ACHN (cell line): ENCODE results near the gene CEP19.
"Not testable (repeated sequence)": the region's sequence is repeated elsewhere in the genome, so short reads cannot be mapped to it uniquely, and the experiment has no call there.

Source experiments
- DNase-seq: peaks from one replicate; pipeline ENCODE4 v3.0.0-alpha.2; 2015
- in situ Hi-C: cut with HindIII; loops from 2 replicates; pipeline ENCODE4 v1.10.0; 2017; ENCODE audit warnings: low sequenced_read_pairs, low pct_ligation_motif_present, low pct_unique_long_range_greater_than_20kb

Gene CEP19

GRCh38 chr3:196717162-196717561 is 5.1 kb upstream of the CEP19 start:
- in situ Hi-C loops, result not testable (repeated sequence)
- DNase-seq, result peak; percentile 11

- in situ Hi-C loops, result no loop called here
- DNase-seq, result peak; percentile 34
These were observed 714 bp upstream of the CEP19 start for GRCh38 chr3:196712514-196713413.

- in situ Hi-C loops, result no loop called here
These were observed 3.6 kb downstream of the CEP19 start for GRCh38 chr3:196708467-196708866.

GRCh38 chr3:196707566-196707965 is 4.5 kb downstream of the CEP19 start:
- DNase-seq, result no peak
- in situ Hi-C loops, result no loop called here

More at GRCh38 chr3:196708467-196708866, 3.6 kb downstream of the CEP19 start:
- no peak for DNase-seq

- no peak for DNase-seq
- in situ Hi-C loops, result no loop called here
These were observed 5.3 kb downstream of the CEP19 start for GRCh38 chr3:196706731-196707130.

GRCh38 chr3:196706327-196706726 is 5.7 kb downstream of the CEP19 start:
- DNase-seq, result no peak

GRCh38 chr3:196700801-196701200 is 11.2 kb downstream of the CEP19 start:
- no peak for DNase-seq

More at GRCh38 chr3:196706327-196706726, 5.7 kb downstream of the CEP19 start:
- in situ Hi-C loops, result no loop called here

GRCh38 chr3:196699749-196700148 is 12.3 kb downstream of the CEP19 start:
- DNase-seq, result no peak
- in situ Hi-C loops, result no loop called here

More at GRCh38 chr3:196700801-196701200, 11.2 kb downstream of the CEP19 start:
- in situ Hi-C loops, result no loop called here

GRCh38 chr3:196697270-196697669 is 14.8 kb downstream of the CEP19 start:
- in situ Hi-C loops, result no loop called here
- DNase-seq, result no peak

GRCh38 chr3:196695849-196696226 is 16.2 kb downstream of the CEP19 start:
- no peak for DNase-seq
- in situ Hi-C loops, result no loop called here

- DNase-seq, result no peak
- in situ Hi-C loops, result no loop called here
These were observed 16.9 kb downstream of the CEP19 start for GRCh38 chr3:196694941-196695848.

GRCh38 chr3:196694202-196694638 is 17.8 kb downstream of the CEP19 start:
- in situ Hi-C loops, result no loop called here
- DNase-seq, result peak; percentile 33

- in situ Hi-C loops, result no loop called here
- no peak for DNase-seq
These were observed 20.7 kb downstream of the CEP19 start for GRCh38 chr3:196691386-196691785.

GRCh38 chr3:196689941-196690660 is 21.9 kb downstream of the CEP19 start:
- DNase-seq, result no peak
- in situ Hi-C loops, result no loop called here

GRCh38 chr3:196688349-196688748 is 23.7 kb downstream of the CEP19 start:
- in situ Hi-C loops, result no loop called here
- DNase-seq, result no peak

- no peak for DNase-seq
- in situ Hi-C loops, result no loop called here
These were observed 25.6 kb downstream of the CEP19 start for GRCh38 chr3:196686436-196686835.

- DNase-seq, result peak; percentile 48
- in situ Hi-C loops, result no loop called here
These were observed 27.3 kb downstream of the CEP19 start for GRCh38 chr3:196684548-196685407.

GRCh38 chr3:196677931-196678330 is 34.1 kb downstream of the CEP19 start:
- in situ Hi-C loops, result no loop called here
- no peak for DNase-seq
